MM.1S (cell line): ENCODE results near the gene COA8.

Experiments
- DNase-seq: peaks from one replicate; pipeline ENCODE4 v3.0.0-alpha.2; 2015
- H2AFZ ChIP-seq: fragments of 300-600 bp; sonication (generic); 2 replicates; pipeline ENCODE4 v1.6.0; 2016; ENCODE audit warnings: antibody characterized with exemption, low read length
- H3F3A ChIP-seq: fragments of 300-600 bp; sonication (generic); 2 replicates; pipeline ENCODE4 v1.6.1; 2016; ENCODE audit warnings: mild to moderate bottlenecking, antibody characterized with exemption, low read length, moderate library complexity, mixed read lengths; ENCODE audit not compliant: insufficient read depth
- H3K27ac ChIP-seq: fragments of 300-600 bp; sonication (generic); 2 replicates; pipeline ENCODE4 v1.5.1; 2016; ENCODE audit warnings: mild to moderate bottlenecking, low read length
- H3K27me3 ChIP-seq: fragments of 300-600 bp; sonication (generic); replicated peaks from 2 replicates; pipeline ENCODE4 v1.6.0; 2016; ENCODE audit warnings: low read length; ENCODE audit not compliant: insufficient read depth
- H3K36me3 ChIP-seq: fragments of 300-600 bp; sonication (generic); replicated peaks from 2 replicates; pipeline ENCODE4 v1.6.1; 2016; ENCODE audit warnings: mild to moderate bottlenecking, low read length, mixed read lengths; ENCODE audit not compliant: insufficient read depth
- H3K4me1 ChIP-seq: fragments of 300-600 bp; sonication (generic); 2 replicates; pipeline ENCODE4 v1.6.1; 2016; ENCODE audit warnings: low read length, mixed read lengths
- H3K4me2 ChIP-seq: fragments of 300-600 bp; sonication (generic); 2 replicates; pipeline ENCODE4 v1.6.0; 2016; ENCODE audit warnings: low read depth, low read length
- H3K4me3 ChIP-seq: fragments of 300-600 bp; sonication (generic); 2 replicates; pipeline ENCODE4 v1.5.1; 2016; ENCODE audit warnings: low read length, mixed read lengths
- H3K79me2 ChIP-seq: fragments of 300-600 bp; sonication (generic); 2 replicates; pipeline ENCODE4 v1.6.1; 2016; ENCODE audit warnings: mixed run types, low read length, mixed read lengths
- H3K9ac ChIP-seq: fragments of 300-600 bp; sonication (generic); 2 replicates; pipeline ENCODE4 v1.6.1; 2016; ENCODE audit warnings: low read length, mixed read lengths
- H3K9me2 ChIP-seq: fragments of 300-600 bp; sonication (generic); replicated peaks from 2 replicates; pipeline ENCODE4 v1.6.1; 2016; ENCODE audit warnings: mild to moderate bottlenecking, low read length, mixed read lengths; ENCODE audit not compliant: insufficient read depth
- H3K9me3 ChIP-seq: fragments of 300-600 bp; sonication (generic); replicated peaks from 2 replicates; pipeline ENCODE4 v1.6.1; 2016; ENCODE audit warnings: mild to moderate bottlenecking, low read length, mixed read lengths; ENCODE audit not compliant: insufficient read depth
- H4K20me1 ChIP-seq: fragments of 300-600 bp; sonication (generic); 2 replicates; pipeline ENCODE4 v1.6.1; 2016; ENCODE audit warnings: mild to moderate bottlenecking, low read length, moderate library complexity, mixed read lengths; ENCODE audit not compliant: insufficient read depth
- CTCF ChIP-seq: fragments of 300-600 bp; sonication (generic); IDR thresholded peaks from 2 replicates; pipeline ENCODE4 v1.5.1; 2016; ENCODE audit warnings: antibody characterized with exemption, low read length, mixed read lengths
- EZH2 ChIP-seq: fragments of 300-600 bp; sonication (generic); optimal IDR thresholded peaks from 2 replicates; pipeline ENCODE3; 2017; ENCODE audit warnings: low read depth, mild to moderate bottlenecking, antibody characterized with exemption, low read length, mixed read lengths
- EZH2phosphoT487 ChIP-seq: fragments of 300-600 bp; sonication (generic); IDR thresholded peaks from 2 replicates; pipeline ENCODE4 v1.6.1; 2018; ENCODE audit warnings: antibody characterized with exemption, low read length

COA8 gene

GRCh38 chr14:103520657-103521437, 41.9 kb upstream of the COA8 start:
- H3K27me3 ChIP-seq = no peaks in the 10 kb centered on the region; the same call in 1 of the 2 replicates
- no peaks in the 10 kb centered on the region for H3F3A ChIP-seq
- TF ChIP-seq CTCF (0 out of 2 replicates have a peak, but pooled peaks have one; percentile 22), EZH2 (no peak)
- H3K4me3 ChIP-seq = peak overlapping the region; percentile 57
- H3K79me2 ChIP-seq = no peaks in the 10 kb centered on the region
- H3K9me3 ChIP-seq = no peaks in the 10 kb centered on the region
- H3K36me3 ChIP-seq = no peaks in the 10 kb centered on the region
- no peaks in the 10 kb centered on the region for H4K20me1 ChIP-seq
- H3K9ac ChIP-seq = no peak overlapping the region
- peak overlapping the region; percentile 35; the same call in 1 of the 2 replicates for H2AFZ ChIP-seq
- H3K27ac ChIP-seq = no peak overlapping the region
- no peaks in the 10 kb centered on the region for H3K4me1 ChIP-seq
- no peaks in the 10 kb centered on the region for H3K9me2 ChIP-seq
- DNase-seq = peak; percentile 46
- peak overlapping the region; percentile 60 for H3K4me2 ChIP-seq

- Histone ChIP-seq H3K9ac (no peak overlapping the region), H3K79me2 (no peaks in the 10 kb centered on the region), H3K4me3 (peak overlapping the region; percentile 57; the same call in 1 of the 2 replicates), H3K36me3 (no peaks in the 10 kb centered on the region), H3K9me3 (no peaks in the 10 kb centered on the region), H2AFZ (no peak overlapping the region), H3K27me3 (no peaks in the 10 kb centered on the region; the same call in 1 of the 2 replicates), H3F3A (no peaks in the 10 kb centered on the region), H3K4me1 (no peaks in the 10 kb centered on the region), H3K9me2 (no peaks in the 10 kb centered on the region), H3K4me2 (peak overlapping the region; percentile 60), H3K27ac (no peak overlapping the region), H4K20me1 (no peaks in the 10 kb centered on the region)
- no peak for TF ChIP-seq EZH2
- TF ChIP-seq CTCF = no peak
- TF ChIP-seq EZH2phosphoT487 = no peak
- no peak for DNase-seq
Measured at GRCh38 chr14:103521438-103521950, 41.3 kb upstream of the COA8 start.

GRCh38 chr14:103521951-103522563, 40.7 kb upstream of the COA8 start:
- DNase-seq = no peak
- H3K27me3 ChIP-seq = no peaks in the 10 kb centered on the region; the same call in 1 of the 2 replicates
- H3K4me3 ChIP-seq = no peak overlapping the region
- TF ChIP-seq CTCF = no peak
- TF ChIP-seq EZH2phosphoT487 = no peak
- no peak for TF ChIP-seq EZH2
- no peak overlapping the region for H2AFZ ChIP-seq
- H3K36me3 ChIP-seq = no peaks in the 10 kb centered on the region
- H3K4me1 ChIP-seq = no peaks in the 10 kb centered on the region
- no peak overlapping the region for H3K27ac ChIP-seq
- H3K4me2 ChIP-seq = no peak overlapping the region
- H3F3A ChIP-seq = no peaks in the 10 kb centered on the region
- H3K9ac ChIP-seq = no peak overlapping the region
- no peaks in the 10 kb centered on the region for H3K79me2 ChIP-seq
- no peaks in the 10 kb centered on the region for H3K9me3 ChIP-seq
- H3K9me2 ChIP-seq = no peaks in the 10 kb centered on the region
- H4K20me1 ChIP-seq = no peaks in the 10 kb centered on the region
